ENCODE measurements around the gene CD69.
"Not testable (repeated sequence)": the region's sequence is repeated elsewhere in the genome, so short reads cannot be mapped to it uniquely, and the experiment has no call there.

CD69 gene

DNA sequence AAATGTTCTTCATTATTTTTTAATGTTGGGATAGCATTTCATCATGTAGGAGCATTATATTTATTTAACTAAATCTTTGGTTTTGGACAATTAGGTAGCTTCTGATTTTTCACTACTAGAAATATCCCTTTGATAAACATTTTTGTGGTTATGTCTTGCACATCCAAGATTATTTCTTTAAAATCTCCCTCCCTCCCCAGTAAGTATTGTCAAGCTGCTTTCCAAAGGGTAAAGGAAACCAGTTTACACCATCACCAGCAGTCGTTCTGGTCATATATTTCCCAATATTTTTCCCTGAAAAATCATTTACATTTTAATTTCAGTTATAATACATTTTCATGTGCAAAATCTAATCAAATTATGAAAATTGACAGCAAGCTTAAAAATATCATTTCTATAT lies 11.1 kb downstream of the CD69 start:
- no peak for DNase-seq

DNA sequence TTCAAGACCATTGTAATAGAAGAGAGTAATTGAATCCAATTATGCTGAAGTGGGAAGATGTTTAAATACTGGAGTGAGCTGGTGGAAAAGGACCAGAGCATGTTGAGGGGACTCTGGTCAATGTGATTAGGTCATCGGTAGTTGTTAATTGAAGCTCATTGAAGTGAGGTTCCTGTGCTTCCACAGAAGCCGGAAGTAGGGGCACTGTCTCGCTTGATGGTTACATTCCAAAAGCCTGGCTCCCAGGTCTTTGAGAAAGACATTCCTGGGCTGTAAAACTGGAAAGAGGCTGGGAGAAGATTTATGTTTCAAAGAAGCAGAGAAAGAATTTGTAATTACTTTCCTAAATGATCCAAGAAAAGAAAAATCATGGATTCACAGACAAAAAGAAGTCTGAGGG lies 15.5 kb downstream of the CD69 start:
- DNase-seq: no peak

DNA sequence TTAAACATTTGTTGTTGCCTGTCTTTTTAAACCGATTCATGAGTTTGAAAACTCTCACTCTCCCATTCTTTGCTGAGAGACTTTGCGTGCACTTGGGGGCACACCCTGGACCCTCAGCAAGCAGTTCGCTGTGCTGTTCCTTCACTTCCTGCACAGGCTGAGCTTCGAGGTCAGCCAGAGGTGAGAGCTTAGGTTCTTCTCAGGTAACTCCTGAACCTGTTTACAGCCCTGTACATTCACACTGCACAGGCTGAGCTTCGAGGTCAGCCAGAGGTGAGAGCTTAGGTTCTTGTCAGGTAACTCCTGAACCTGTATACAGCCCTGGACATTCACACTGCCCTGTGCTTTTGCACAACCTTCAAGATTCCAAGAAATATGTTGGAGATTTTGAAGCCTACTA lies 18.0 kb downstream of the CD69 start:
- no peak for DNase-seq

DNA sequence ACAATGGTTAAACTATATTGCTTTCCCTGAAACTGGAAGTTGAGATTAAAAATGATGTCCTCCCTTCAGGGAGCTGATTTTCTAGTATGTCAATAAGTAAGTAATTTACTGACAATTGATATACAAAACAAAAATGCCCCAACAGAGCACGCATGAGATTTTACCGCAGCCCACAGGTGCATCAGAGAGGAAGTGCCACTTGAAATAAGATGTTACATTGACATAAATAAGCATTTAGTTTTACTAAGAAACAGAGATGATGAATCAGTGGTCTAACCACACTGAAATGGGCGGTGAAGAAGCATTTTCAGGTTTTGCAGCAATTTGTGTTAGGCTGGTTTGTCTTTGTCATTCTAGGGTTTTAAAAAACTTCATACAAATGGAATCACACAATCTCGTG lies 19.0 kb downstream of the CD69 start:
- DNase-seq: peak in 1 of 2 donors; percentile 26

DNA sequence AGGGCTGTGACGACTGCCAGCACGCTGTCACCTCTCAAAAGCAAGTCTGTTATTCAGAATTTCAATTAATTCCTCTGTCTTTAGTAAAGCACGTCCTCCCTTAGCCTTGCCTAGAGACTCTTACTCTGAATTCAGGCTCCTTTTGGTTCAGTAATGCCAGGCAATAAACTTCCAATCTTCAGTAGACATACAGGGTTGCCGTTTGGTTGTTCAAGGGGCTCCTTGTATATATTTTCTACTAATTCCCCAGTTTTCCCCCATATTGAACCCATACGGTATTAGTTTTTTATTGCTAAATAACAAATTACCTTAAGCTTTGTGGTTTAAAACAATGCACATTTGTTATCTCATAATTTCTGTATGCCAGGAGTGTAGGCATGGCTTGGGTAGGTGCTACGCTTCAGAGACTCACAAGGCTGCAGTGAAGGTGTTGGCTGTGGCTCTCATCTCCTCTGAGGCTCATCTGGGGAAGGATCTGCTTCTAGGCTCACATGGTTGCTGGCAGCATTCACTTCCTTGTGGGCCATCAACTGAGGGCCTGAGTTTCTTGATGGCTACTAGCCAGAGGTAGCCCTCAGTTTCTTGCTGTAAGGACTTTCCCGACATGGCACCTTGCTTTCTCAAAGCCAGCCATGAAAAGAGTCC lies 20.5 kb downstream of the CD69 start:
- DNase-seq: peak in 1 of 2 donors; percentile 9

DNA sequence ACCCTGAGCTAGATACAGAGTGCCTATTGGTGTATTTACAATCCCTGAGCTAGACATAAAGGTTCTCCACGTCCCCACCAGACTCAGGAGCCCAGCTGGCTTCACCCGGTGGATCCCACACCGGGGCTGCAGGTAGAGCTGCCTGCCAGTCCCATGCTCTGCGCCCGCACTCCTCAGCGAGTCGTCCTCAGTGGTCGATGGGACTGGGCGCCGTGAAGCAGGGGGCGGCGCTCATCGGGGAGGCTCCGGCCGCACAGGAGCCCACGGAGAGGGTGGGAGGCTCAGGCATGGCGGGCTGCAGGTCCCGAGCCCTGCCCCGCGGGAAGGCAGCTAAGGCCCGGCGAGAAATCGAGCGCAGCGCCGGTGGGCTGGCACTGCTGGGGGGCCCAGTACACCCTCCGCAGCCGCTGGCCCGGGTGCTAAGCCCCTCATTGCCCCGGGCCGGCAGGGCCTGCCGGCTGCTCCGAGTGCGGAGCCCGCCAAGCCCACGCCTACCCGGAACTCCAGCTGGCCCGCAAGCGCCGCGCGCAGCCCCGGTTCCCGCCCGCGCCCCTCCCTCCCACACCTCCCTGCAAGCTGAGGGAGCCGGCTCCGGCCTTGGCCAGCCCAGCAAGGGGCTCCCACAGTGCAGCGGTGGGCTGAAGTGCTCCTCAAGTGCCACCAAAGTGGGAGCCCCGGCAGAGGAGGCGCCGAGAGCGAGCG lies 21.1 kb downstream of the CD69 start:
- DNase-seq: not testable (repeated sequence)

DNA sequence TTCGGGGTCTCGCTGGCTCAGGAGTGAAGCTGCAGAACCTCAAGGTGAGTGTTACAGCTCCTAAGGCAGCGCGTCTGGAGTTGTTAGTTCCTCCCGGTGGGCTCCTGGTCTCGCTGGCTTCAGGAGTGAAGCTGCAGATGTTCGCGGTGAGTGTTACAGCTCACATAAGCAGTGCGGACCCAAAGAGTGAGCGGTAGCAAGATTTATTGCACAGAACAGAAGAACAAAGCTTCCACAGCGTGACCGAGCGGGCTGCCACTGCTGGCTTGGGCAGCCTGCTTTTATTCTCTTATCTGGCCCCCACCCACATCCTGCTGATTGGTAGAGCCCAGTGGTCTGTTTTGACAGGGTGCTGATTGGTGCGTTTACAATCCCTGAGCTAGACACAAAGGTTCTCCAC lies 21.8 kb downstream of the CD69 start:
- DNase-seq: not testable (repeated sequence)

DNA sequence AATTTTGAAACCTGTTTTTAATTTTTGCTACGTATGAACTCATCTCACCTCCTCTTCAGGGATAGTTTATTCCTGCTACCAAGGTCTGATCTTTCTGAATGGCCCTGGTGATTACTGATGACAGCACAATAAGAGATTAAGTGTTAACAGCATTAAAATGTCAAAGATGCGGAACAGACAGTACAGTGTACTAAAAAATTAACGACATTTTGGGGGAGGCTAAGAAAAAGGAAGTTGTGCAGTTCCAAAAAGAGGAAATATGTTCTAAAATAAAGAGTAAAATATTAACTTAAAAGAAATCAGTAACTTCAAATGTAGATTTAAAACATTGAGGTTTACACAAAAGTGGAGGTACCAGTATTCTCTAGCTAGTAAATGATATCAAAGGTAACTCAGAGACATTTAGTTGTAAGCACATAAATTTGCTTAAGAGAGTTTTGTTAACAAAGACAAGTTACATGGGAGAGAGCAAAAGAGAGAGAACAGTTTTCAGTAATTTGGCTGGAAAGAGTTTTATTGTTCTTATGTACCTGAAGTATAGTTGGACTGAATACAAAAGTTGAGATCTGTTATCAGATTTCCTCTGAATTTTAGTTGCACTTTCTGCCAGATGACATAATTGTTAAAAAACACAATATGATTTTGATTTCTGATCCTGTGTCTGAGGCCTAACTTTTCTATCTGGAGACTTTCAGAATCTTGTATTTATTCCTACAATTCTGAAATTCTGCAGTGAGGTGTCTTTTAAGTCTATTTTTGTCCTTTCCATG lies 23.6 kb downstream of the CD69 start:
- peak; percentile 60 to 85 for DNase-seq

DNA sequence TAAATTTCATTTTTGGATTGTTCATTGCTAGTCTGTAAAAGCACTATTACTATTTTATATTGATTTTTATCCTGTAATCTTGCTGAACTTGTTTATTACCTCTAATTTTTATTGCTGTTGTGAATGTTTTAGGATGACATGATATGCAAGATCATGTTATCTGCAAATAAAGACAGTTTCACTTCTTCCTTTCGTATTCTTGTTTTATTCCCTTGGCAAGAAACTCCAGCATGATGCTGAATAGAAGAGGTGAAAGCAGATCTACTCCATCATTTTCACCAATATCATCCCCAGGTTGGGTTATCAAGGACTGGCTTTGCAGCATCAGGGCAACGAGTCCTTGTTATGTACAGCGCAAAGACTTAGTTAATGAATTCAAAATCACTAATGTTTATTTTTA lies 25.1 kb downstream of the CD69 start:
- DNase-seq: peak in 1 of 2 donors; percentile 55

DNA sequence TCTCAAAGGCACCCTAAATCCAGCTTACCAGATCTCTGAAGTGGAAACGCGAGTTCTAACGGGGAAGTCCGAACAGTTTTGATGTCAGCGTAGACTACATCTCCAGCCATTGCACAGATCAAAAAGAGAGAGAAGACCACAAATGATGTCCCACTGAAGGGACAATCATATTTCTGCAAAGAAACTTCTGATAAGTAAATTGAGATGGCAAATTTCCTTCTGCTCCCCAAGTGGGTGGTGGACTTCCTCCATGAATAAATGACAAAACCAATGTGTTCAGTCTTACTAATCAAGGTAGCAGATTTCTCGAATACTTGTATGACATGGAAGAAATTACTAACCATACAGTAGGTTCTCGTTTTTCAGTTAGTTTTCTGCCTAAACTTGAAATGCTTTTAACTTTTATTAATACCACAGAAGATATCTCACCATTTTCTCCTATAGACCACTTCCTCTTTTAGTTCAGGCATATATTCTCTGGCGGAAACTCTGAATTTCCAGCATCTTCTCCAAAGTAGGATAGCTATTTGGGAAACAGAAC lies 27.7 kb downstream of the CD69 start, which contains the start of gene CLECL1:
Gene CLECL1 (minus strand): TSS at position 177 of the 541 bp plus-strand sequence.
- DNase-seq: peak; percentile 57 to 72

DNA sequence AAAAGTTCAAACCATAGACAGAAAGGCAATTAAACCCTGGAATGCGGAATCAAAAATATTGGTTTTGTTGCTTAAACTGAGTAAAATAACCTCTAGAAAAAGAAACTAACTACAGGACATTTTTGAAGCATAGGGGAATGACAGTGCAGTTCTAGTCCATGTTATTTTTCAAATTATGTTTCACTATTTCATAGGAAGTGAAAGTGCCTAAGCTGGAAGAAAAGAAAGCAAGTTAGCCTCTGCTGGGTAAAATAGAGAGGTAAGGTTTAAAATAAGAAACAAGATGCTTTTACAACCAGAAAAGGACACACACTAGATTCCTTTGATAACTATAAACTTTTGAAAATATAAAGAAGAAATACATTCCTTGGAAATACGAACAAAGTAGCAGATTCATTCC lies 28.9 kb downstream of the CD69 start:
- DNase-seq: peak; percentile 43 to 78

DNA sequence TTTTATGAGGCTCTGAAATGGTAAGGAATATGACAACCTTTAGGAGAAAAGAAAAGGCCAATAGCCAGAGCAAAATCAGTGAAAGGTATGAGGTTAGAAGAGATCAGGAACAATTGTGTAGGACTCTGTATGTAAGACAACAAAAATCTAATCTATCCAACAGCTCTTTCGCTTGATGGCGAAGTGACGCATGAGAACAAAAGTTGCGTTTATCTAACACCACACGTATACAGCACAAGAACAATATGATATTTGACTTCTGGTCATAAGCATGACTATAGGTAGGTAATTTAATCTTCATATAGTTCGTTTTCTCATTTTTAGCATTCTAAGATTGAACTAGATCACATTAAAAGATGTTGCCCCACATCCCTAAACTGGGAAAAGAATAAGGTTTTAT lies 29.3 kb downstream of the CD69 start:
- peak in 1 of 2 donors; percentile 15 for DNase-seq

DNA sequence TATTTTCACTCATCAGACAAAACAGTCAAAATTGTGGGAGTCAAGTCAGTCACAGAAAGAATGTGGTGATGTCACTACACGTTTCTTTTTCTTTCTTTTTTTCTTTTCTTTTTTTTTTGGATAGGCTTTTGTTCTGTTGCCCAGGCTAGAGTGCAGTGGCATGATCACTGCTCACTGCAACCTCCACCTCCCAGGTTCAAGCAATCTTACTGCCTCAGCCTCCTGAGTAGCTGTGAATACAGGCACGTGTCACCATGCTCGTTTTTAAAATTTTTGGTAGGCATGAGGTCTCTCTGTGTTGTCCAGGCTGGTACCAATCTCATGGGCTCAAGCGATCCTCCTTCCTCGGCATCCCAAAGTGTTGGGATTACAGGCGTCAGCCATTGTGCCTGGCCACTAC lies 30.1 kb downstream of the CD69 start:
- DNase-seq: no peak

DNA sequence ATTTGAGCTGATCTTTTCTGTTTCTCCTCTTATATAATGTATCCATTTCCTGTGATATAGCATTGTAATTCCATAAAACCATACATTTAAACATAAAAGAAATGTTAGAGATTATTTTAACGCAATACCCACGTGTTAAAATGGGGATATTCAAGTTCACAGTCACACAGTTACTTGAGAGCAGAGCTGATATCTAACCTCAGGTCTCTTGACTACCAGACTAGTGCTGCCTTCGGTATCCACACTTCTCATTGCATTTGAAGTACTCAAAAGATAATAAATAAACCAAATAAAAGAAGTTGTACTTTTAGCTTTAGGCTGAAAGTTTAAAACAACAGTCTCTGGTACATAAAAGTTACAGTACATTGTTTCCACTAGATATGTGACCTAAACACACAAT lies 30.7 kb downstream of the CD69 start:
- no peak for DNase-seq

DNA sequence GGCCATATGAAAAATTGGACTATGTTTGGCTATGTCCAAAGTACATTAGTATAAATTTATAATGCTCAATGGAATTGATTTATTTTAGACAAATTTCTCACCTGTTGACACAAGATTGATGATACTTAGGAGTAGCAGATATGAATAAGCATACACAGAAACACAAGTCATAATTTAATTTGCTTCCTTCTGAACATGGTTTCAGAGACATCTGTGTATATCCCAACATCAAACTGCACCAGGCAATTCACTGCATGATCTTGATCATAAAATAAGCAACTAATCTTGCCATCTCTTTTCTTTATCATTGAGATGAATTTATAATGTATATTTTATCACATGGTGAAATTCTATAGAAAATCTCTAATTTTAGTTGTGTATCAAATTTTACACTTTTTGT lies 31.6 kb downstream of the CD69 start:
- DNase-seq: no peak

DNA sequence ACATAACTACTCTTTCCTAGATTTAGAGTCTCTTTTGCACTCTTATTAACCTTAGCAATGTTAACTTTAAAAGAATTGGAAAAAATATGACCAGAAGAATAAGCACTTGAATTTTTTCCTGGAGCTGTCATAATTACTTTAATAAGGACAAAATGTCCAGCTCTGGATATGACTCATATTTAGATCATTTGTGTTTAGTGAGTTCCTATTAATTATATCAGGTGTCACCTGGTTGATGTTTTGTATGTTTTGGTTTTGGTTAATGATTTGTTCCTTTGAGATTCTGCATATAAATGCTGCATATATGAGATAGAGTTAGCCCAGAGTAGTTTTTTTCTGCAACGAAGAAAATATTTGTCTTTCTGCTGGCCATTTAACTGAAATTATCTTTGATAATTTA lies 32.9 kb downstream of the CD69 start:
- DNase-seq: no peak

DNA sequence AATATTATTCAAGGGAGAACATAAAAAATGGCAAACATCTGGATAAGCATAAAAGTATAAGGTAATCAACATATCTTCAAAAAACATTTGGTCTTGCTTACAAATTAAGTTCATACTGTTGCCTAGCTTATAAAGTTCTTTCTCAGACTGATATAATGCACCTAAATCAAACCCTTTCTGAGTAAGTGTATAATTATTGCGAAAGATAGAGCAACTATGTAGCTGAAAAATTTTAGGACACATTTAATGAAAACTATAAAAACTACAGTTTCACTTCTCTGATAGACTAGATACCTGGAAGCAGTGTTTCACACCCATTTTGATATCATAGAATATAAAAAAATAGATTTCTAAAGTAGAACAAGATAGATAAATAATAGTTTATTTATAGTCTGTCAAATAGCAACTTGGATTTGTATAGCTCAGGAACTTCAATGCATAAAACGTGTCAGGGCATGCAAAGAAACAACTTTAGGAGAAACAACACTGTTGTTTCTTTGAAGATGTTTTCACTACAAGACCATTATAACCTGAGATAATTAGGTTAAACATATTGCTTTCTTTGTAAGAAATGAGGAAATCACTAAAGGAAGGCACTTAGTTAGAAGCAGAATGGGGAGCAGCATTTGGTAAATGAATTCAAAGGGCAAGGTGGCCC lies 35.4 kb downstream of the CD69 start:
- DNase-seq: no peak

DNA sequence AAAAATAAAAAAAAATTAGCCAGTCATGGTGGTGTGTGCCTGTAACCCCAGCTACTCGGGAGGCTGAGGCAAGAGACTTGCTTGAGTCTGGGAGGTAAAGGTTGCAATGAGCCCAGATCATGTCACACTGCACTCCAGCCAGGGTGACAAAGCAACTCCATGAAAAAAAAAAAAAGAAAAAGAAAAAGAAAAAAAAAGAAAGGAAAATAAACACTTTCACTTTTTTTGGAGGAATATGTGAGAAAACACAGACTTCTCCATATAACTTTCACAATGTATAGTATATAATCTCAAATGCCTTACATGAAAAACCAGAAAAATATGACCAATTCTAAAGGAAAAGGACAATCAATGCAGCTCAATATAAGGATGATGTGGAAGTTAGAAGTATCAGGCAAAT lies 36.7 kb downstream of the CD69 start:
- no peak for DNase-seq

DNA sequence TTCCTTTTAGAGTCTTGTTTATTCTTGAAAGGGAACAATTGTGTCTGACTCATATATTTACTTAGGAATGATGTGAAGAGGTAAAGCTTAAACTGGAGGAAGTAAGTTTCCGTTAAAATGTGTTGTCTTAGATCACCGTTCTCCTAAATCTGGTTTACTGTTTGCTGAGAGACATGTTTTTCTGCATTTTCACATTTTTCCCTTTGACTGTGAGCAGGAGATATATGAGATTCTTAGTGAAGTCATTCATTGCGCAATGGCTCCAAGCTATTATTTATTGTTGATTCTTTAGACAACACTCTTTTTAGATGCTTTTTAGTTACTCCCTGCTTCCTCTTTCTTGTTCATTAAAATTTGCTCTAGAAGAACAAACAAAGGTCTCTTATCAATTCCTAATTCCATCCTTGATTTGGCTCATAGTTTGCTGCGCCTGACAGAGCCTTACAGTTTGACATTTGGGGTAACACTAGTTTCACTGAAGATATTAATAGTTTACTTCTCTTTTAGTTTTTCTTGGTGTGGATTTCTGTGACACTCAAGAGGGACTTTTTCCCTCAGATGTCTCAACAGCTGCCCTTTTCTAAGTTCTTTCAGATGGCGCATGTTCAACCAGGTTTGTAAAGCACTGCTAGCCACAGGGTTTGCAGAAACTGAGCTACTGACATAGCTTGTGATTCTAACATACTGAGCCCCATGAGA lies 39.2 kb downstream of the CD69 start:
- peak; percentile 51 to 61 for DNase-seq

DNA sequence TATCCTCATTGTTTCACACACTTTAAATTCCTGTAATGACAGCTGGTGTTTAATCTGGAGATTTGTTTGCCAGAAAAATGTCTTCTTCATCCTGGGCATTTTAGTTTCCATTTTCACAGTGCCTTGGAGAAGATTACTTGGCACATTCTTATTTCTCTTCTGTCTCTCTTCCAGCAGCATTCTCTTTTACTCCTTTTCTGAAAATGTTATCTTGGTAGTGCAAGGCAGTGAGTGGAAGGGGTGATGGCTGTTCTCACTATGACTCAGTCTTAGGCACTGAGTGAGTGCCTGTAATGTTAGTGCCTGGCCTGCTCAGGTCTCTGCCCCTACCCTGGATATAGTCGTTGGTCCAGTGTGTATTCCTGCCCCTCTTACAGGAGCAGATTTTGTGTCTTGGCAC lies 40.9 kb downstream of the CD69 start:
- no peak for DNase-seq

DNA sequence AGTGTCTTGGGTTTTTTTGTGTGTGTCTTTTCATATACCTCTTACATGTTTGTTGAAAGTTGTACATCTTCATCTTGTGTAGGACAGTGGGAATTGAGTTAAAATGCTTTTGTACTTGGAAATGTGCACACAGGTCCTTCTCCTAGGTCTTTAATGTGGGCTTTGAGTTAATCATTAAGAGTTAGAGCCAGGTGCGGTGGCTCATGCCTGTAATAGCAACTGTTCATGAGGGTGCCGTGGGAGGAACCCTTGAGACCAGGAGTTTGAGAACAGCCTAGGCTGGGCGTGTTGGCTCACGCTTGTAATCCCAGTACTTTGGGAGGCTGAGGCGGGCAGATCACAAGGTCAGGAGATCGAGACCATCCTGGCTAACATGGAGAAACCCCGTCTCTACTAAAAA lies 41.7 kb downstream of the CD69 start:
- no peak for DNase-seq
